GM19099 (cell line): ENCODE results near the gene GSE1.

ENCODE experiments used
- POLR2A ChIP-seq: IDR thresholded peaks from 3 replicates; pipeline ENCODE4 v1.6.1; 2011; ENCODE audit warnings: low read depth; ENCODE audit not compliant: insufficient read length; ENCODE audit errors: extremely low read depth

GSE1 gene

GRCh38 chr16:85715169-85716021, 102.3 kb downstream of the GSE1 start:
- no peak for TF ChIP-seq POLR2A

GRCh38 chr16:85716022-85716679, 103.0 kb downstream of the GSE1 start:
- no peak for TF ChIP-seq POLR2A

- TF ChIP-seq POLR2A = no peak
Observed at GRCh38 chr16:85716680-85717038, 103.5 kb downstream of the GSE1 start.

- no peak for TF ChIP-seq POLR2A
Observed at GRCh38 chr16:85717393-85718152, 104.5 kb downstream of the GSE1 start.

- TF ChIP-seq POLR2A = no peak
Observed at GRCh38 chr16:85718153-85718477, 105.0 kb downstream of the GSE1 start.

- TF ChIP-seq POLR2A = no peak
Observed at GRCh38 chr16:85718682-85719081, 105.6 kb downstream of the GSE1 start.

GRCh38 chr16:85719605-85720301, 106.6 kb downstream of the GSE1 start:
- TF ChIP-seq POLR2A = no peak

GRCh38 chr16:85720302-85720637, 107.1 kb downstream of the GSE1 start:
- TF ChIP-seq POLR2A = no peak

GRCh38 chr16:85722128-85722893, 109.2 kb downstream of the GSE1 start:
- TF ChIP-seq POLR2A = no peak

GRCh38 chr16:85724126-85724879, 111.2 kb downstream of the GSE1 start:
- no peak for TF ChIP-seq POLR2A

- no peak for TF ChIP-seq POLR2A
Observed at GRCh38 chr16:85724936-85725335, 111.8 kb downstream of the GSE1 start.
